GM23338 (cell line): ENCODE data around the gene HSD17B1. TPM values are rescaled to one million over a fixed set of nuclear protein-coding genes. Genes with fewer than 3 reads are reported as not detected.

Experiments used
- ATAC-seq: fragments of 200-7000 bp; cut with Tn5 transposase; 3 replicates; pipeline ENCODE4 v1.9.1; 2020
- DNase-seq: peaks from one replicate; pipeline ENCODE4 v3.0.0-alpha.2; 2015; ENCODE audit warnings: low spot score
- H2AFZ ChIP-seq: fragments of 200-600 bp; sonication (generic); 2 replicates; pipeline ENCODE4 v1.8.0; 2016; ENCODE audit warnings: antibody characterized with exemption, mild to moderate bottlenecking, moderate library complexity
- H3F3A ChIP-seq: fragments of 200-600 bp; sonication (generic); replicated peaks from 2 replicates; pipeline ENCODE4 v1.8.0; 2017; ENCODE audit warnings: antibody characterized with exemption, mixed run types, low read depth
- H3K27ac ChIP-seq: fragments of 200-600 bp; sonication (generic); 2 replicates; pipeline ENCODE4 v1.6.1; 2016; ENCODE audit warnings: low read depth
- H3K27me3 ChIP-seq: fragments of 200-600 bp; sonication (generic); 2 replicates; pipeline ENCODE4 v1.8.0; 2016; ENCODE audit warnings: mild to moderate bottlenecking, mixed run types, moderate library complexity; ENCODE audit not compliant: insufficient read depth
- H3K36me3 ChIP-seq: fragments of 200-600 bp; sonication (generic); 2 replicates; pipeline ENCODE4 v1.8.0; 2016; ENCODE audit warnings: mild to moderate bottlenecking; ENCODE audit not compliant: insufficient read depth
- H3K4me1 ChIP-seq: fragments of 200-600 bp; sonication (generic); 2 replicates; pipeline ENCODE4 v1.8.0; 2016; ENCODE audit warnings: mild to moderate bottlenecking, moderate library complexity; ENCODE audit not compliant: insufficient read depth
- H3K4me2 ChIP-seq: fragments of 200-600 bp; sonication (generic); 2 replicates; pipeline ENCODE4 v1.7.1; 2017; ENCODE audit warnings: mixed run types
- H3K4me3 ChIP-seq: fragments of 200-600 bp; sonication (generic); 2 replicates; pipeline ENCODE4 v1.6.1; 2016; ENCODE audit warnings: mixed run types
- H3K79me2 ChIP-seq: fragments of 200-600 bp; sonication (generic); replicated peaks from 2 replicates; pipeline ENCODE4 v1.8.0; 2017; ENCODE audit warnings: mild to moderate bottlenecking; ENCODE audit not compliant: insufficient read depth
- H3K9me2 ChIP-seq: fragments of 200-600 bp; sonication (generic); 2 replicates; pipeline ENCODE4 v1.8.0; 2017; ENCODE audit not compliant: insufficient read depth
- H4K20me1 ChIP-seq: fragments of 200-600 bp; sonication (generic); replicated peaks from 2 replicates; pipeline ENCODE4 v1.8.0; 2017; ENCODE audit warnings: mild to moderate bottlenecking; ENCODE audit not compliant: insufficient read depth
- H3K27ac Mint-ChIP-seq: 2 replicates; pipeline ENCODE4 v1.8.0; 2020; ENCODE audit warnings: inconsistent platforms, mild to moderate bottlenecking, moderate library complexity, mixed read lengths
- H3K27me3 Mint-ChIP-seq: 3 replicates; pipeline ENCODE4 v1.8.0; 2022; ENCODE audit warnings: low read depth, mild to moderate bottlenecking, moderate library complexity, mixed read lengths, inconsistent platforms; ENCODE audit not compliant: insufficient read depth, poor library complexity
- H3K36me3 Mint-ChIP-seq: 3 replicates; pipeline ENCODE4 v1.8.0; 2021; ENCODE audit warnings: low read depth, mild to moderate bottlenecking, inconsistent platforms, moderate library complexity, mixed read lengths
- H3K4me1 Mint-ChIP-seq: 3 replicates; pipeline ENCODE4 v1.8.0; 2020; ENCODE audit warnings: mild to moderate bottlenecking, inconsistent platforms, mixed read lengths
- H3K4me3 Mint-ChIP-seq: 3 replicates; pipeline ENCODE4 v1.8.0; 2021; ENCODE audit warnings: moderate library complexity, mild to moderate bottlenecking, inconsistent platforms, mixed read lengths
- H3K9me3 Mint-ChIP-seq: 3 replicates; pipeline ENCODE4 v1.8.0; 2020; ENCODE audit warnings: moderate library complexity, mild to moderate bottlenecking, inconsistent platforms, mixed read lengths
- CTCF ChIP-seq, 2 experiments: fragments of 200-600 bp in 1 of 2; sonication (generic) in 1 of 2; conservative IDR thresholded peaks; 2 replicates each; pipeline versions ENCODE4 v1.5.1 to v1.6.1; 2016 to 2017; ENCODE audit warnings: antibody characterized with exemption in 2 of 2, low read depth in 2 of 2, mild to moderate bottlenecking in 2 of 2, moderate library complexity in 1 of 2
- EZH2 ChIP-seq: fragments of 200-600 bp; sonication (generic); IDR thresholded peaks from one replicate; pipeline ENCODE4 v1.8.0; 2017; ENCODE audit warnings: antibody characterized with exemption, mild to moderate bottlenecking, low read depth; ENCODE audit not compliant: unreplicated experiment
- EZH2phosphoT487 ChIP-seq: fragments of 200-600 bp; sonication (generic); IDR thresholded peaks from one replicate; pipeline ENCODE4 v1.8.1; 2018; ENCODE audit warnings: antibody characterized with exemption; ENCODE audit not compliant: unreplicated experiment
- JUNB ChIP-seq: IDR thresholded peaks from one replicate; pipeline ENCODE4 v1.6.1; 2016; ENCODE audit warnings: antibody characterized with exemption; ENCODE audit not compliant: unreplicated experiment
- NANOG ChIP-seq: IDR thresholded peaks from 2 replicates; pipeline ENCODE4 v1.6.1; 2016; ENCODE audit warnings: antibody characterized with exemption, borderline replicate concordance
- STAT1 ChIP-seq: IDR thresholded peaks from one replicate; pipeline ENCODE4 v1.6.1; 2016; ENCODE audit warnings: antibody characterized with exemption; ENCODE audit not compliant: unreplicated experiment
- ZNF114 ChIP-seq: fragments of 250-450 bp; sonication (Bioruptor Pico); IDR thresholded peaks from 2 replicates; pipeline ENCODE4 v1.5.0; 2020; ENCODE audit warnings: mild to moderate bottlenecking, moderate library complexity
- ZNF331 ChIP-seq: fragments of 250-450 bp; sonication (Bioruptor Pico); IDR thresholded peaks from 2 replicates; pipeline ENCODE4 v1.5.0; 2020; ENCODE audit warnings: low read depth, mild to moderate bottlenecking, moderate library complexity
- ZNF462 ChIP-seq: fragments of 250-450 bp; sonication (Bioruptor Pico); IDR thresholded peaks from 2 replicates; pipeline ENCODE4 v1.5.0; 2020; ENCODE audit warnings: mild to moderate bottlenecking, moderate library complexity
- polyA plus RNA-seq: library from polyadenylated mRNA; unstranded; fragments of >200 nt; fragmentation: Nextera tagmentation; extraction: Ambion mirVana; gene quantifications from 2 replicates; pipeline ENCODE4 v1.2.1, GENCODE V29; 2016
- total RNA-seq: library from RNA; depleted of rRNA; stranded (reverse); fragments of >200 nt; shearing (Covaris generic); gene quantifications from 2 replicates; pipeline ENCODE4 v1.2.3, GENCODE V29; 2014
- TF ChIP-seq, protein P1 (sequence below): IDR thresholded peaks from one replicate; pipeline ENCODE4 v1.6.1; 2018; ENCODE audit warnings: antibody characterized with exemption; ENCODE audit not compliant: unreplicated experiment

HSD17B1 gene
- total and polyA plus RNA-seq, 2 experiments from 2014 or later = 0.97 to 1.7 TPM

GRCh38 chr17:42574463-42574862 lies 21.7 kb downstream of the HSD17B1 start:
- TF ChIP-seq, protein P1, sequence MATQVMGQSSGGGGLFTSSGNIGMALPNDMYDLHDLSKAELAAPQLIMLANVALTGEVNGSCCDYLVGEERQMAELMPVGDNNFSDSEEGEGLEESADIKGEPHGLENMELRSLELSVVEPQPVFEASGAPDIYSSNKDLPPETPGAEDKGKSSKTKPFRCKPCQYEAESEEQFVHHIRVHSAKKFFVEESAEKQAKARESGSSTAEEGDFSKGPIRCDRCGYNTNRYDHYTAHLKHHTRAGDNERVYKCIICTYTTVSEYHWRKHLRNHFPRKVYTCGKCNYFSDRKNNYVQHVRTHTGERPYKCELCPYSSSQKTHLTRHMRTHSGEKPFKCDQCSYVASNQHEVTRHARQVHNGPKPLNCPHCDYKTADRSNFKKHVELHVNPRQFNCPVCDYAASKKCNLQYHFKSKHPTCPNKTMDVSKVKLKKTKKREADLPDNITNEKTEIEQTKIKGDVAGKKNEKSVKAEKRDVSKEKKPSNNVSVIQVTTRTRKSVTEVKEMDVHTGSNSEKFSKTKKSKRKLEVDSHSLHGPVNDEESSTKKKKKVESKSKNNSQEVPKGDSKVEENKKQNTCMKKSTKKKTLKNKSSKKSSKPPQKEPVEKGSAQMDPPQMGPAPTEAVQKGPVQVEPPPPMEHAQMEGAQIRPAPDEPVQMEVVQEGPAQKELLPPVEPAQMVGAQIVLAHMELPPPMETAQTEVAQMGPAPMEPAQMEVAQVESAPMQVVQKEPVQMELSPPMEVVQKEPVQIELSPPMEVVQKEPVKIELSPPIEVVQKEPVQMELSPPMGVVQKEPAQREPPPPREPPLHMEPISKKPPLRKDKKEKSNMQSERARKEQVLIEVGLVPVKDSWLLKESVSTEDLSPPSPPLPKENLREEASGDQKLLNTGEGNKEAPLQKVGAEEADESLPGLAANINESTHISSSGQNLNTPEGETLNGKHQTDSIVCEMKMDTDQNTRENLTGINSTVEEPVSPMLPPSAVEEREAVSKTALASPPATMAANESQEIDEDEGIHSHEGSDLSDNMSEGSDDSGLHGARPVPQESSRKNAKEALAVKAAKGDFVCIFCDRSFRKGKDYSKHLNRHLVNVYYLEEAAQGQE = no peak
- TF ChIP-seq ZNF331 (CRISPR knock-in tag) = no peak
- no peak for TF ChIP-seq CTCF (conservative IDR thresholded peaks at IDR 0.05; ENCODE audit: low read depth in 2 of 2)
- TF ChIP-seq ZNF462 = no peak
- TF ChIP-seq EZH2 = no peak
- no peak for TF ChIP-seq STAT1
- TF ChIP-seq JUNB = no peak
- TF ChIP-seq NANOG = no peak
- no peak for TF ChIP-seq ZNF114 (CRISPR knock-in tag)
- TF ChIP-seq EZH2phosphoT487 = no peak
- H3K27ac Mint-ChIP-seq = no peak overlapping the region
- no peak for ATAC-seq
- H3K4me3 ChIP-seq = no peak overlapping the region
- no peaks in the 10 kb centered on the region for H3K9me2 ChIP-seq
- H3K4me2 ChIP-seq = no peak overlapping the region
- H4K20me1 ChIP-seq = peaks cover 20% of the 10 kb centered on the region
- H3K4me1 ChIP-seq = peaks cover 8% of the 10 kb centered on the region
- H3K27ac ChIP-seq = no peak overlapping the region
- no peak for DNase-seq
- peaks cover 12% of the 10 kb centered on the region for H3K27me3 Mint-ChIP-seq
- H2AFZ ChIP-seq = no peak overlapping the region
- no peaks in the 10 kb centered on the region for H3K27me3 ChIP-seq
- H3K4me1 Mint-ChIP-seq = peaks cover 17% of the 10 kb centered on the region
- peaks cover 59% of the 10 kb centered on the region for H3F3A ChIP-seq
- H3K36me3 Mint-ChIP-seq = peaks cover 71% of the 10 kb centered on the region
- peaks cover 21% of the 10 kb centered on the region for H3K79me2 ChIP-seq
- peaks cover 37% of the 10 kb centered on the region for H3K36me3 ChIP-seq
- no peak overlapping the region for H3K4me3 Mint-ChIP-seq
- no peaks in the 10 kb centered on the region for H3K9me3 Mint-ChIP-seq
